Activated CD8-positive, alpha-beta memory T cell treated with anti-CD3 and anti-CD28 coated beads, Interleukin-2, amount 50 U/mL, for 48 hours (primary cell): ENCODE data around the gene KLK5.
"Not testable (repeated sequence)": the region's sequence is repeated elsewhere in the genome, so short reads cannot be mapped to it uniquely, and the experiment has no call there.

Experiments
- DNase-seq: peaks from one replicate; pipeline ENCODE4 v3.0.0-alpha.2; 2020

Gene KLK5, protein sequence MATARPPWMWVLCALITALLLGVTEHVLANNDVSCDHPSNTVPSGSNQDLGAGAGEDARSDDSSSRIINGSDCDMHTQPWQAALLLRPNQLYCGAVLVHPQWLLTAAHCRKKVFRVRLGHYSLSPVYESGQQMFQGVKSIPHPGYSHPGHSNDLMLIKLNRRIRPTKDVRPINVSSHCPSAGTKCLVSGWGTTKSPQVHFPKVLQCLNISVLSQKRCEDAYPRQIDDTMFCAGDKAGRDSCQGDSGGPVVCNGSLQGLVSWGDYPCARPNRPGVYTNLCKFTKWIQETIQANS

GRCh38 chr19:50952910-50953309, at the start of gene KLK5:
KLK5 (minus strand) TSS chr19:50953038; CDS start chr19:50952657, 381 bp downstream.
- no peak for DNase-seq

- no peak for DNase-seq
Measured at GRCh38 chr19:51002089-51002532, 49.3 kb upstream of the KLK5 start.

DNA sequence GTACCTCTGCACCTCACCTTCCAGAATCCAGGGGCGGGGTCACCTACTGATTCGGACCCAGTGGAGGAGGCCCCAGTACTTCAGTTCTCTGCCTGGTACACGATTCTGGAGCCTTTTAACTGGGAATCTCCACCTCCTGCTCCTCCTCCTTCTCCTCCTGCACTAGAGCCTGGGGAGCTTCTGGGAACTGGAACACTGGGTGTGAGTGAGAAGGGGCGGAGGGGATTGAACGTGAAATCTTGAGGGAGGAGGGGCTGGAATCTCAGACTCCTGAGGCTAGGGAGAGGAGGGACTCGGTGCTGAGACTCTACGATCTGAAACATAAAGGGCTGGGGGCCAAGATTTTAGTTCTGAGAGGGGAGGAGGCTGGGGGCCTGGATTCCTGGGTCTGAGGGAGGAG, 48.7 kb upstream of the KLK5 start, which contains the start of gene KLK8:
TSS of gene KLK8 (minus strand) at position 90 of the 400 bp plus-strand sequence. CDS start 437 bp downstream, outside the sequence.
- DNase-seq: no peak

GRCh38 chr19:51000981-51001380, 48.1 kb upstream of the KLK5 start:
- no peak for DNase-seq

- no peak for DNase-seq
Measured at GRCh38 chr19:51000426-51000825, 47.6 kb upstream of the KLK5 start.

GRCh38 chr19:50998686-50999085, 45.8 kb upstream of the KLK5 start:
- no peak for DNase-seq

- DNase-seq: no peak
Measured at GRCh38 chr19:50998061-50998460, 45.2 kb upstream of the KLK5 start.

GRCh38 chr19:50994129-50994528, 41.3 kb upstream of the KLK5 start:
- DNase-seq: no peak

DNA sequence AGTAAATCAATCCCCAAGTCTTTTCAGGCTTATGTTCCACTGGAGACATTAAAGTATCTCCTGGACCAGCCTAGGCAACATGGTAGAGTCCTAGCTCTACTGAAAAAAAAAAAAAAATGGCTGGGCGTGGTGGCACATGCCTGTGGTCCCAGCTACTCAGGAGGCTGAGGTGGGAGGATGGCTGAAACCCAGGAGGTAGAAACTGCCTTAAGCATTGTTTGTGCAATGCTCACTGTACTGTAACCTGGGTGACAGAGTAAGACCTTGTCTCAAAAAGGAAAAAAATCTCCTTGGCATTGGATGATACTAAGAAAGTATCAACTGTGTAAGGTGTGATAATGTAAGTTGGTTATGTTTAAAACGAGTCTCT, 39.8 kb upstream of the KLK5 start:
- DNase-seq: no peak

- DNase-seq: not testable (repeated sequence)
Measured at GRCh38 chr19:50984416-50984815, 31.6 kb upstream of the KLK5 start.

GRCh38 chr19:50983625-50984292, 30.9 kb upstream of the KLK5 start, which contains the start of gene KLK7:
KLK7 (minus strand) TSS chr19:50983917; CDS start chr19:50982399, 1,518 bp downstream.
- no peak for DNase-seq

- no peak for DNase-seq
Measured at GRCh38 chr19:50982186-50982585, 29.3 kb upstream of the KLK5 start.

DNA sequence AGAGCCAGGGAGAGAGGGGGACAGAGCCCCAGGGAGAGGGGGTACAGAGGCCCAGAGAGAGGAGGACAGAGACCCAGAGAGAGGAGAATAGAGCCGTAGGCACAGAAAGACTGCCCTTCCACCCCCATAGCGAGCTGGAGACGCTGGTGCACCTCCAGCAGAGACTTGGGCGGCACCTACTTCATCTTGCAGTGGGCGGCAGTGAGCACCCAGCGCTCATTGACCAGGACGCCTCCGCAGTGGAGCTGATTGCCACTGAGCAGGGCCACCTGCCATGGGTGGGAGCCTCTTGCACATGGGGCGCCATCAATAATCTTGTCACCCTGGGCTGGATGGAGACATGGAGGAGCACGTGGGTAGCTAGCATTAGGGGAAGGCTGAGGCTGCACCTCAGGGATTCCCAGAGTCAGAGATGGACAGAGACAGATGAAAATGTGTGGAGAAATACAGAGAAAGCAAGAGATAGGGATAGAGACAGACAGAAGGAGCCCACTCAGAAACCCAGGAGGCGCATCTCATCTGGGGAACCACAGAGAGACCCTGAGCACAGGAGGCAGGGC, 28.8 kb upstream of the KLK5 start:
- no peak for DNase-seq

GRCh38 chr19:50980208-50980607, 27.4 kb upstream of the KLK5 start:
- no peak for DNase-seq

DNA sequence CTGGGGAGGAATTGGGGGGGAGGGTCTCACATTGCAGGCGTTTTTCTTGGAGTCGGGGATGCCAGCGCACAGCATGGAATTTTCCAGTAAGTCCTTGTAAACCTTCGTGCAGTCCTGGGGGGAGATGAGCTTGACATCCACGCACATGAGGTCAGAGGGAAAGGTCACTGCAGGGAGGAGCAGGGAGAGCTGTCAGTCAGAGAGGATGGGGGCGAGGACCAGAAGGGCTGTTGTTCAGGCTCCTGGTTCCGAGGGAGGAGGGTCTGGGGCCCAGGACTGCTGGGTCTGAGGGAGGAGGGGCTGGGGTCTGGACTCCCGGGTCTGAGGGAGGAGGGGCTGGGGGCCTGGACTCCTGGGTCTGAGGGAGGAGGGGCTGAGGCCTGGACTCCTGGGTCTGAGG, 26.9 kb upstream of the KLK5 start:
- no peak for DNase-seq

DNA sequence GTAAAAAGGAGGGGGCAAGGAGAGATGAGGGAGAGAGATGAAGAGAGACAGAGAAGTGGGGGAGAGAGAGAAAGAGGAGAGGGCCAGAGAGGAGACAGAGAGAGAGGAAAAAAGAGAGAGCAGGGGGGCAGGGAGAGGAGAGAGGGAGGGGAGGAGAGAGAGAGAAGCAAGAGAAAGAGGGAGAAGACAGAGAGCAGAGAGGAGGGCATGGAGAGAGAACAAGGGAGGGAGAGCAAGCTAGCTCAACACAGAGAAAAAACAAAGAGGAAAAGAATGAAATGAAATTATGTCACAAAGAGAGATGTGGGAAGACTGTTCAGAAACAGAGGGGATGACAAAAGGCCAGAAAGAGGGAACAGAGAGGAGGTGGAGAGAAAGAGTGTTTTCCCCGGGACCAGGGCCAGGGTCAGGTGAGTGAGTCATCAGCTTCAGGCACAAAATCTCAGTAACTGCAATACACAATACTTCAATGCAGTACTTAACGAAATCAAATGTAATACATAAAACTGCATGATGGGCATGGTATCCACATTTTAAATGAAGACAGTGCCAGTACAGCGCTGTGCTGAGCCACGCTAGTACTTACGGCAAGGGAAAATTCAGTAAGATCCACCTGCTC, 26.0 kb upstream of the KLK5 start:
- DNase-seq: no peak

GRCh38 chr19:50977626-50978025, 24.8 kb upstream of the KLK5 start:
- no peak for DNase-seq

DNA sequence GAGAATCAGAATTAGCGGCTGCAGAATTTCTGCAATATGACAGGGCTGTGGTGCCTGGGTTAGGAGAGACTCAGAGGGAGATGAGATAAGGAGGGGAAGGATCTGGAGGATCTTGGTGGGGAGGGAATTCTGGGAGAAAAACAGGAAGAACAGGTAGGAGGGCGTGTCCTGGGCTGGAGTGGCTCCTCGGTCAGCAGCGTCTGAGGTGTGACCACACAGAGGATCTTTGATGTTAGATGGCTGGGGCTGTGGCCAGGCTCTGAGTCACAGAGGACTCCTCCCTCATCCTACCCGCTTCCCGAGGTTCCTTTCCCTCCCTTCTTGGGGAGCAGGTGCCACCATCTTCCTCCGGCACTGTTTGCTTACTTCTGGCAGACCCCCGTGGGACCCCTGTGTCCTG, 22.9 kb upstream of the KLK5 start:
- DNase-seq: no peak

DNA sequence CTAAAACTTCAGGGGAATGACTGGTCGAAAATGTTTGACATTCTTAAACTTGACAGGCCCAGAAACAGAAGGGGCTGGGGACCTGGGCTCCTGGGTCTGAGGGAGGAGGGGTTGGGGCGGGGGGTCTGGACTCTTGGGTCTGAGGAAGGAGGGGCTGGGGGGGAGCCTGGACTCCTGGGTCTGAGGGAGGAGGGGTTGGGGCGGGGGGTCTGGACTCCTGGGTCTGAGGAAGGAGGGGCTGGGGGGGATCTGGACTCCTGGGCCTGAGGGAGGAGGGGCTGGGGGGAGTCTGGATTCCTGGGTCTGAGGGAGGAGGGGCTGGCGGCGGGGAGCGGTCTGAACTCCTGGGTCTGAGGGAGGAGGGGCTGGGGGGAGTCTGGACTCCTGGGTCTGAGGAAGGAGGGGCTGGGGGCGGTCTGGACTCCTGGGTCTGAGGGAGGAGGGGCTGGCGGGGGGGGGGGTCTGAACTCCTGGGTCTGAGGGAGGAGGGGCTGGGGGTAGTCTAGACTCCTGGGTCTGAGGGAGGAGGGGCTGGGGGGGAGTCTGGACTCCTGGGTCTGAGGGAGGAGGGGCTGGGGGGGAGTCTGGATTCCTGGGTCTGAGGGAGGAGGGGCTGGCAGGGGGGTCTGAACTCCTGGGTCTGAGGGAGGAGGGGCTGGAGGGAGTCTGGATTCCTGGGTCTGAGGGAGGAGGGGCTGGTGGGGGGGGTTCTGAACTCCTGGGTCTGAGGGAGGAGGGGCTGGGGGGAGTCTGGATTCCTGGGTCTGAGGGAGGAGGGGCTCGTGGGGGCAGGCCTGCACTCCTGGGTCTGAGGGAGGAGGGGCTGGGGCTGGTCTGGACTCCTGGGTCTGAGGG, 22.1 kb upstream of the KLK5 start:
- no peak for DNase-seq

GRCh38 chr19:50972795-50973376, 20.0 kb upstream of the KLK5 start:
- DNase-seq: no peak

- DNase-seq: not testable (repeated sequence)
Measured at GRCh38 chr19:50969810-50970209, 17.0 kb upstream of the KLK5 start.

DNA sequence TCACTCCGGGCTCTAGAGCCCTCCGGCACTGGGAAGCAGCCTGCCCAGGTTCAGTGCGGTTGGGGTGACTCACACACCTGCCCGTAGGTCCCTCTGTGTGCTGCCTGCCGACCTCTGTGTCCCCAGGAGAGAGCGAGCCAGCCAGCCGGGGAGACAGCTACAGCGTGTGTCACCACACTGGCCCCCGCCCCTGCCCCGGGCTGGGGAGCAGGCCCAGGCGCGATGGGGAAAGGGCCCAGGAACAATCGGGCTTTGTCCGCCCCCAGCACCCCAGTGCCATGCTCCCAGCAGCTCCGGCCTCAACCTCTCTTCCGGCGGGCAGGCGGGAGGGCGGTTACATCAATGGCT, 16.5 kb upstream of the KLK5 start, which contains the start of gene KLK6:
TSS of gene KLK6 (minus strand) at position 179 of the 348 bp plus-strand sequence. CDS start 1,487 bp downstream, outside the sequence.
- DNase-seq: no peak
